HepG2 (cell line): ENCODE measurements around the gene PRSS12. TPM values are rescaled to one million over a fixed set of nuclear protein-coding genes. Genes with fewer than 3 reads are reported as not detected.

Experiments
- ATAC-seq: fragments of 200-7000 bp; cut with Tn5 transposase; 3 replicates; pipeline ENCODE4 v1.9.1; 2020; ENCODE audit warnings: mild to moderate bottlenecking, moderate library complexity
- BruUV-seq: library from RNA; stranded (reverse); fragments of 400-500 nt; replicated peaks from 2 replicates; lab custom pipeline; 2021; lab: Mats Ljungman, UMichigan
- CTCF ChIA-PET: fragments of 300-600 bp; formaldehyde crosslinking; extraction: SDS; loops from one replicate; lab custom pipeline; 2021; ENCODE audit warnings: low total read pairs, inconsistent platforms, low intra/inter-chr PET ratio; lab: Yijun Ruan, JAX
- POLR2A ChIA-PET: fragments of 350-600 bp; sonication (Branson Sonifier 250); formaldehyde crosslinking; loops from one replicate; lab custom pipeline; 2020; ENCODE audit warnings: antibody characterized with exemption, inconsistent platforms; lab: Yijun Ruan, JAX
- DNase-seq: peaks from one replicate; pipeline ENCODE4 v3.0.0-alpha.2; 2015; ENCODE audit warnings: low spot score
- FAIRE-seq: peaks from 3 replicates; lab custom pipeline; 2011; peaks lifted over from hg19 to GRCh38; lab: Jason Lieb, UNC
- H2AFZ ChIP-seq: one replicate; pipeline ENCODE4 v1.6.1; 2011; ENCODE audit warnings: low read length, inconsistent platforms
- H3K27ac ChIP-seq: fragments of 300-600 bp; 3 replicates; pipeline ENCODE4 v1.8.0; 2011; ENCODE audit warnings: mixed run types, mild to moderate bottlenecking, mixed read lengths, low read length, inconsistent platforms; ENCODE audit not compliant: insufficient read depth; ENCODE audit errors: extremely low read length
- H3K27me3 ChIP-seq, 2 experiments: fragments of 200-600 bp in 1 of 2; 2 replicates in 1 of 2; 3 replicates in 1 of 2; pipeline versions ENCODE4 v1.6.0 to v1.8.0; 2011; ENCODE audit warnings: low read length in 2 of 2, mild to moderate bottlenecking in 2 of 2, moderate library complexity in 2 of 2, inconsistent platforms in 1 of 2; ENCODE audit not compliant: insufficient read depth in 2 of 2, control insufficient read depth in 1 of 2
- H3K36me3 ChIP-seq, 2 experiments: fragments of 200-600 bp in 1 of 2; replicated peaks in 1 of 2; 2 replicates in 1 of 2; 3 replicates in 1 of 2; pipeline versions ENCODE4 v1.5.1 to v1.8.0; 2011; ENCODE audit warnings: low read length in 2 of 2, inconsistent platforms in 1 of 2; ENCODE audit not compliant: insufficient read depth in 2 of 2, control insufficient read depth in 1 of 2
- H3K4me1 ChIP-seq: 2 replicates; pipeline ENCODE4 v1.5.1; 2012; ENCODE audit warnings: low read length, inconsistent platforms; ENCODE audit not compliant: insufficient read depth
- H3K4me2 ChIP-seq: 2 replicates; pipeline ENCODE4 v1.6.0; 2011; ENCODE audit warnings: low read depth, low read length, inconsistent platforms
- H3K4me3 ChIP-seq, 3 experiments: fragments of 200-600 bp in 1 of 3; sonication (generic), shearing (Covaris generic) in 1 of 3; replicated peaks in 1 of 3; 2 replicates each; pipeline ENCODE4 v1.5.1; 2011 to 2016; ENCODE audit warnings: low read length in 3 of 3, inconsistent platforms in 2 of 3, low read depth in 2 of 3, mild to moderate bottlenecking in 2 of 3, control low read depth in 1 of 3, mixed read lengths in 1 of 3; ENCODE audit not compliant: insufficient read depth in 1 of 3
- H3K79me2 ChIP-seq: one replicate; pipeline ENCODE4 v1.6.1; 2011; ENCODE audit warnings: low read length, inconsistent platforms; ENCODE audit not compliant: insufficient read depth
- H3K9ac ChIP-seq: 2 replicates; pipeline ENCODE4 v1.6.0; 2011; ENCODE audit warnings: mild to moderate bottlenecking, low read depth, low read length, inconsistent platforms; ENCODE audit not compliant: insufficient read depth
- H3K9me3 ChIP-seq: 2 replicates; pipeline ENCODE4 v1.5.1; 2012; ENCODE audit warnings: mild to moderate bottlenecking, low read length
- H4K20me1 ChIP-seq: 2 replicates; pipeline ENCODE4 v1.6.0; 2011; ENCODE audit warnings: inconsistent platforms, mild to moderate bottlenecking, low read length, moderate library complexity; ENCODE audit not compliant: insufficient read depth
- ELF3 ChIP-seq: IDR thresholded peaks from 2 replicates; pipeline ENCODE4 v1.6.1; 2016; ENCODE audit warnings: missing genetic modification reagents, missing compliant biosample characterization
- HMG20A ChIP-seq: IDR thresholded peaks from 2 replicates; pipeline ENCODE4 v1.6.1; 2016; ENCODE audit warnings: borderline replicate concordance
- MAFG ChIP-seq: sonication (generic); formaldehyde crosslinking; IDR thresholded peaks from 2 replicates; pipeline ENCODE4 v1.5.1; 2020; ENCODE audit warnings: mild to moderate bottlenecking, missing genetic modification reagents
- NBN ChIP-seq: fragments of 450-650 bp; conservative IDR thresholded peaks from 2 replicates; pipeline ENCODE4 v1.6.1; 2017
- NONO ChIP-seq, 2 experiments: fragments of 450-650 bp in 1 of 2; sonication (generic) in 1 of 2; formaldehyde crosslinking in 1 of 2; IDR thresholded peaks in 1 of 2; conservative IDR thresholded peaks in 1 of 2; 2 replicates each; pipeline versions ENCODE4 v1.6.1 to v1.8.0; 2017 to 2022; ENCODE audit warnings: mild to moderate bottlenecking in 1 of 2, missing genetic modification reagents in 1 of 2, moderate library complexity in 1 of 2
- PAWR ChIP-seq: sonication (generic); formaldehyde crosslinking; IDR thresholded peaks from 2 replicates; pipeline ENCODE4 v1.4.0; 2020; ENCODE audit warnings: missing genetic modification reagents, mild to moderate bottlenecking, borderline replicate concordance
- POLR2AphosphoS5 ChIP-seq: IDR thresholded peaks from 2 replicates; pipeline ENCODE4 v1.6.1; 2012; ENCODE audit warnings: low read depth, low read length
- SP2 ChIP-seq: sonication (generic); formaldehyde crosslinking; IDR thresholded peaks from 2 replicates; pipeline ENCODE4 v1.5.1; 2020; ENCODE audit warnings: mild to moderate bottlenecking, missing genetic modification reagents
- TSC22D2 ChIP-seq: sonication (generic); formaldehyde crosslinking; IDR thresholded peaks from 2 replicates; pipeline ENCODE4 v1.5.1; 2020; ENCODE audit warnings: missing genetic modification reagents, mild to moderate bottlenecking, borderline replicate concordance
- ZBTB7A ChIP-seq: sonication (generic); formaldehyde crosslinking; IDR thresholded peaks from 2 replicates; pipeline ENCODE4 v1.8.0; 2022; ENCODE audit warnings: mild to moderate bottlenecking, missing genetic modification reagents
- ZNF264 ChIP-seq: sonication (generic); formaldehyde crosslinking; IDR thresholded peaks from 2 replicates; pipeline ENCODE4 v1.4.0; 2020; ENCODE audit warnings: missing genetic modification reagents
- ZNF34 ChIP-seq: sonication (generic); formaldehyde crosslinking; IDR thresholded peaks from 2 replicates; pipeline ENCODE4 v1.4.0; 2020; ENCODE audit warnings: mild to moderate bottlenecking, missing genetic modification reagents, borderline replicate concordance
- ZSCAN25 ChIP-seq: sonication (generic); formaldehyde crosslinking; IDR thresholded peaks from 2 replicates; pipeline ENCODE4 v1.8.0; 2022; ENCODE audit warnings: mild to moderate bottlenecking, missing genetic modification reagents
- WGBS: methylation state at CpG from one replicate; pipeline ENCODE4 v1.1.6; 2017; ENCODE audit warnings: low lambda C conversion rate; 5-methylcytosine and 5-hydroxymethylcytosine counted together
- in situ Hi-C: cut with HindIII; loops from 2 replicates; pipeline ENCODE4 v1.10.0; 2017; ENCODE audit warnings: low pct_unique_long_range_greater_than_20kb; ENCODE audit not compliant: extremely low pct_ligation_motif_present
- intact Hi-C: fragments of 100-400 bp; cut with micrococcal nuclease; formaldehyde crosslinking; loops from one replicate; pipeline ENCODE4 v1.10.0; 2022; ENCODE audit not compliant: unreplicated experiment
- polyA plus RNA-seq, 8 experiments: library from polyadenylated mRNA; depleted of rRNA in 3 of 8; stranded (reverse) in 7 of 8; unstranded in 1 of 8; fragments of >200 nt; fragmentation: Illumina TruSeq in 4 of 8; extraction: Trizol in 4 of 8; gene quantifications; 2 replicates each; pipeline versions ENCODE4 v1.2.1 to v1.2.3, GENCODE V29; 2011 to 2016; ENCODE audit warnings: low read depth in 4 of 8, missing spikeins in 1 of 8, mixed read lengths in 1 of 8; ENCODE audit not compliant: insufficient read depth in 1 of 8
- total RNA-seq, 5 experiments: library from RNA; depleted of rRNA; stranded (reverse); fragments of >200 nt; fragmentation: Illumina TruSeq; extraction: Trizol; gene quantifications; 2 replicates each; pipeline ENCODE4 v1.2.3, GENCODE V29; 2016; ENCODE audit warnings: low read depth in 1 of 5
- TF ChIP-seq, protein P1 (sequence below): sonication (generic); formaldehyde crosslinking; IDR thresholded peaks from 2 replicates; pipeline ENCODE4 v1.9.0; 2021; ENCODE audit warnings: missing genetic modification reagents, borderline replicate concordance
- TF ChIP-seq, protein P2 (sequence below): sonication (generic); formaldehyde crosslinking; IDR thresholded peaks from 2 replicates; pipeline ENCODE4 v1.4.0; 2020; ENCODE audit warnings: missing genetic modification reagents, mild to moderate bottlenecking, borderline replicate concordance
- TF ChIP-seq, protein P3 (sequence below): sonication (generic); formaldehyde crosslinking; IDR thresholded peaks from 2 replicates; pipeline ENCODE4 v1.4.0; 2020; ENCODE audit warnings: mild to moderate bottlenecking, missing genetic modification reagents

Gene PRSS12
- total and polyA plus RNA-seq, 2 of the 13 experiments (the other 11 are each of a cell fraction or from before 2014, with no cell fraction given) = 0.02 TPM; not detected in 1

DNA sequence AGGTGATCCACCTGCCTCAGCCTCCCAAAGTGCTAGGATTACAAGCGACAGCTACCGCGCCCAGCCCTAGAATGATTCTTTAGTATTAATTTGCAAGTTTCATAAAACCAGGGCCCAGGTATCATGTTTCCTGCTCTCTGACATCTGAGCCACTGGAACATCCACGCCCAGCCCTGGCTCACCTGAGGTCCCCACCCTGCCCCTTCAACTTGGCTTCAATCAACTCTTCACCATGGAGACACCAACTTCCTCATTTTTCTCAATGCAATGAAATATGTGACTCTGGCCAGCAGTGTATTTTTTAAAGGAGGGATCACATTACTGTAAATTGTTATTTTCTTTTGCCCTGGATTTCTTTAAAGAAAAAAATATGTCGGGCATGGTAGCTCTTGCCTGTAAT is 3.9 kb downstream of the PRSS12 start (continued):
- TF ChIP-seq, protein P1, sequence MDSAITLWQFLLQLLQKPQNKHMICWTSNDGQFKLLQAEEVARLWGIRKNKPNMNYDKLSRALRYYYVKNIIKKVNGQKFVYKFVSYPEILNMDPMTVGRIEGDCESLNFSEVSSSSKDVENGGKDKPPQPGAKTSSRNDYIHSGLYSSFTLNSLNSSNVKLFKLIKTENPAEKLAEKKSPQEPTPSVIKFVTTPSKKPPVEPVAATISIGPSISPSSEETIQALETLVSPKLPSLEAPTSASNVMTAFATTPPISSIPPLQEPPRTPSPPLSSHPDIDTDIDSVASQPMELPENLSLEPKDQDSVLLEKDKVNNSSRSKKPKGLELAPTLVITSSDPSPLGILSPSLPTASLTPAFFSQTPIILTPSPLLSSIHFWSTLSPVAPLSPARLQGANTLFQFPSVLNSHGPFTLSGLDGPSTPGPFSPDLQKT (CRISPR knock-in tag) = no peak
- TF ChIP-seq ZSCAN25 (CRISPR knock-in tag) = no peak
- TF ChIP-seq TSC22D2 (CRISPR knock-in tag) = no peak
- TF ChIP-seq SP2 (CRISPR knock-in tag) = no peak
- no peak for TF ChIP-seq HMG20A (CRISPR knock-in tag)
- TF ChIP-seq NBN = no peak

GRCh38 chr4:118346495-118346894 is 6.3 kb downstream of the PRSS12 start:
- no peaks in the 10 kb centered on the region for H4K20me1 ChIP-seq
- BruUV-seq = no TSS peak
- H3K4me2 ChIP-seq = no peak overlapping the region
- no peak for TF ChIP-seq ZNF264 (CRISPR knock-in tag)
- TF ChIP-seq, protein P2, sequence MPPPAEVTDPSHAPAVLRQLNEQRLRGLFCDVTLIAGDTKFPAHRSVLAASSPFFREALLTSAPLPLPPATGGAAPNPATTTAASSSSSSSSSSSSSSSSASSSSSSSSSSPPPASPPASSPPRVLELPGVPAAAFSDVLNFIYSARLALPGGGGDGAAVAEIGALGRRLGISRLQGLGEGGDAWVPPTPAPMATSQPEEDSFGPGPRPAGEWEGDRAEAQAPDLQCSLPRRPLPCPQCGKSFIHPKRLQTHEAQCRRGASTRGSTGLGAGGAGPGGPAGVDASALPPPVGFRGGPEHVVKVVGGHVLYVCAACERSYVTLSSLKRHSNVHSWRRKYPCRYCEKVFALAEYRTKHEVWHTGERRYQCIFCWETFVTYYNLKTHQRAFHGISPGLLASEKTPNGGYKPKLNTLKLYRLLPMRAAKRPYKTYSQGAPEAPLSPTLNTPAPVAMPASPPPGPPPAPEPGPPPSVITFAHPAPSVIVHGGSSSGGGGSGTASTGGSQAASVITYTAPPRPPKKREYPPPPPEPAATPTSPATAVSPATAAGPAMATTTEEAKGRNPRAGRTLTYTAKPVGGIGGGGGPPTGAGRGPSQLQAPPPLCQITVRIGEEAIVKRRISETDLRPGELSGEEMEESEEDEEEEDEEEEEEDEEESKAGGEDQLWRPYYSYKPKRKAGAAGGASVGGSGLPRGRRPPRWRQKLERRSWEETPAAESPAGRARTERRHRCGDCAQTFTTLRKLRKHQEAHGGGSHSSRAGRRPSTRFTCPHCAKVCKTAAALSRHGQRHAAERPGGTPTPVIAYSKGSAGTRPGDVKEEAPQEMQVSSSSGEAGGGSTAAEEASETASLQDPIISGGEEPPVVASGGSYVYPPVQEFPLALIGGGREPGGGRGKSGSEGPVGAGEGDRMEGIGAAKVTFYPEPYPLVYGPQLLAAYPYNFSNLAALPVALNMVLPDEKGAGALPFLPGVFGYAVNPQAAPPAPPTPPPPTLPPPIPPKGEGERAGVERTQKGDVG (CRISPR knock-in tag) = no peak
- no peak for TF ChIP-seq PAWR (CRISPR knock-in tag)
- no peak for TF ChIP-seq POLR2AphosphoS5
- no peak for TF ChIP-seq ZBTB7A
- no peak for TF ChIP-seq ZNF34 (CRISPR knock-in tag)
- TF ChIP-seq ELF3 (CRISPR knock-in tag) = no peak
- TF ChIP-seq, protein P3, sequence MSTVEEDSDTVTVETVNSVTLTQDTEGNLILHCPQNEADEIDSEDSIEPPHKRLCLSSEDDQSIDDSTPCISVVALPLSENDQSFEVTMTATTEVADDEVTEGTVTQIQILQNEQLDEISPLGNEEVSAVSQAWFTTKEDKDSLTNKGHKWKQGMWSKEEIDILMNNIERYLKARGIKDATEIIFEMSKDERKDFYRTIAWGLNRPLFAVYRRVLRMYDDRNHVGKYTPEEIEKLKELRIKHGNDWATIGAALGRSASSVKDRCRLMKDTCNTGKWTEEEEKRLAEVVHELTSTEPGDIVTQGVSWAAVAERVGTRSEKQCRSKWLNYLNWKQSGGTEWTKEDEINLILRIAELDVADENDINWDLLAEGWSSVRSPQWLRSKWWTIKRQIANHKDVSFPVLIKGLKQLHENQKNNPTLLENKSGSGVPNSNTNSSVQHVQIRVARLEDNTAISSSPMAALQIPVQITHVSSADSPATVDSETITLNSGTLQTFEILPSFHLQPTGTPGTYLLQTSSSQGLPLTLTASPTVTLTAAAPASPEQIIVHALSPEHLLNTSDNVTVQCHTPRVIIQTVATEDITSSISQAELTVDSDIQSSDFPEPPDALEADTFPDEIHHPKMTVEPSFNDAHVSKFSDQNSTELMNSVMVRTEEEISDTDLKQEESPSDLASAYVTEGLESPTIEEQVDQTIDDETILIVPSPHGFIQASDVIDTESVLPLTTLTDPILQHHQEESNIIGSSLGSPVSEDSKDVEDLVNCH (CRISPR knock-in tag) = no peak
- no peak for TF ChIP-seq NONO (IDR thresholded peaks at IDR 0.05)
- TF ChIP-seq NONO (CRISPR knock-in tag; conservative IDR thresholded peaks at IDR 0.05) = no peak
- TF ChIP-seq MAFG (CRISPR knock-in tag) = no peak
- no peaks in the 10 kb centered on the region for H3K79me2 ChIP-seq
- H3K9ac ChIP-seq = no peak overlapping the region
- no peaks in the 10 kb centered on the region for H3K9me3 ChIP-seq
- in situ Hi-C loops (no loop called here), intact Hi-C loops (no loop called here)
- CTCF ChIA-PET = no interaction called here
- H3K4me1 ChIP-seq = no peaks in the 10 kb centered on the region
- peaks cover 0 to 7% of the 10 kb centered on the region in 2 experiments; a peak in 1 of 5 replicates for H3K27me3 ChIP-seq
- WGBS = 12% methylated on average over 4 of the region's 4 CpGs
- H3K27ac ChIP-seq = no peak overlapping the region
- H3K4me3 ChIP-seq = no peak overlapping the region
- DNase-seq (no peak), FAIRE-seq (no peak), ATAC-seq (no peak)
- no peak overlapping the region for H2AFZ ChIP-seq
- H3K36me3 ChIP-seq = no peaks in the 10 kb centered on the region
- POLR2A ChIA-PET = no interaction called here
